OCI-LY3 (cell line): ENCODE results near the gene ARPIN.
"Not testable (repeated sequence)": the region's sequence is repeated elsewhere in the genome, so short reads cannot be mapped to it uniquely, and the experiment has no call there.

Source experiments
- H2AFZ ChIP-seq: fragments of 200-600, 300-600 bp; shearing (Covaris generic); 2 replicates; pipeline ENCODE4 v1.6.0; 2014; ENCODE audit warnings: antibody characterized with exemption, low read depth, low read length
- H3K27ac ChIP-seq: fragments of 200-600, 300-600 bp; sonication (generic); 2 replicates; pipeline ENCODE4 v1.5.1; 2014; ENCODE audit warnings: mild to moderate bottlenecking, low read length, moderate library complexity, mixed read lengths
- H3K27me3 ChIP-seq: fragments of 200-600, 300-600 bp; sonication (generic); 2 replicates; pipeline ENCODE4 v1.6.1; 2014; ENCODE audit warnings: low read depth, low read length, mixed read lengths
- H3K36me3 ChIP-seq: fragments of 200-600, 300-600 bp; sonication (generic); replicated peaks from 2 replicates; pipeline ENCODE3; 2014; ENCODE audit warnings: low read depth, low read length, mixed read lengths
- H3K4me1 ChIP-seq: fragments of 300-600, 200-600 bp; sonication (generic); 2 replicates; pipeline ENCODE4 v1.6.1; 2014; ENCODE audit warnings: low read length, mixed read lengths
- H3K4me2 ChIP-seq: fragments of 200-600, 300-600 bp; sonication (generic); 2 replicates; pipeline ENCODE4 v1.6.1; 2014; ENCODE audit warnings: low read length, mixed read lengths
- H3K4me3 ChIP-seq: fragments of 300-600, 200-600 bp; sonication (generic); 2 replicates; pipeline ENCODE4 v1.5.1; 2014; ENCODE audit warnings: antibody characterized with exemption, mild to moderate bottlenecking, low read length, moderate library complexity
- H3K79me2 ChIP-seq: fragments of 300-600, 200-600 bp; shearing (Covaris generic); 2 replicates; pipeline ENCODE4 v1.6.1; 2014; ENCODE audit warnings: mild to moderate bottlenecking, low read length, mixed read lengths
- H3K9ac ChIP-seq: fragments of 300-600, 200-600 bp; shearing (Covaris generic); 2 replicates; pipeline ENCODE4 v1.6.0; 2014; ENCODE audit warnings: mild to moderate bottlenecking, low read length, moderate library complexity
- H3K9me3 ChIP-seq: fragments of 200-600, 300-600 bp; shearing (Covaris generic); 2 replicates; pipeline ENCODE4 v1.6.1; 2014; ENCODE audit warnings: low read length, mixed read lengths; ENCODE audit not compliant: insufficient read depth
- H4K20me1 ChIP-seq: fragments of 200-600, 300-600 bp; sonication (generic); 2 replicates; pipeline ENCODE4 v1.6.1; 2016; ENCODE audit warnings: low read length, mixed read lengths; ENCODE audit not compliant: insufficient read depth
- CTCF ChIP-seq: fragments of 200-600, 300-600 bp; sonication (generic); IDR thresholded peaks from 2 replicates; pipeline ENCODE4 v1.5.1; 2014; ENCODE audit warnings: antibody characterized with exemption, low read length, low read depth
- EZH2phosphoT487 ChIP-seq: fragments of 200-600 bp; shearing (Covaris generic); IDR thresholded peaks from 2 replicates; pipeline ENCODE4 v1.6.1; 2018; ENCODE audit warnings: antibody characterized with exemption, mixed run types, low read depth

ARPIN gene

GRCh38 chr15:89870006-89870405, 42.7 kb downstream of the ARPIN start:
- Histone ChIP-seq H3K9me3 (no peaks in the 10 kb centered on the region), H3K36me3 (peaks cover 27% of the 10 kb centered on the region), H2AFZ (no peak overlapping the region), H3K4me1 (peaks cover 3% of the 10 kb centered on the region), H3K4me2 (no peak overlapping the region), H3K27ac (no peak overlapping the region), H3K4me3 (no peak overlapping the region), H4K20me1 (no peaks in the 10 kb centered on the region), H3K9ac (no peak overlapping the region), H3K79me2 (no peaks in the 10 kb centered on the region), H3K27me3 (no peaks in the 10 kb centered on the region)
- TF ChIP-seq CTCF (no peak), EZH2phosphoT487 (no peak)

- H3K79me2 ChIP-seq, H3K27ac ChIP-seq: not testable (repeated sequence)
- peaks cover 27% of the 10 kb centered on the region for H3K36me3 ChIP-seq
Observed at GRCh38 chr15:89869490-89869889, 43.3 kb downstream of the ARPIN start.

GRCh38 chr15:89864958-89865739, 47.6 kb downstream of the ARPIN start:
- Histone ChIP-seq H3K4me2 (no peak overlapping the region), H3K9ac (no peak overlapping the region), H3K9me3 (no peaks in the 10 kb centered on the region), H2AFZ (no peak overlapping the region), H4K20me1 (no peaks in the 10 kb centered on the region), H3K4me3 (no peak overlapping the region), H3K27me3 (no peaks in the 10 kb centered on the region), H3K36me3 (peaks cover 30% of the 10 kb centered on the region), H3K4me1 (peaks cover 18% of the 10 kb centered on the region), H3K27ac (no peak overlapping the region), H3K79me2 (no peaks in the 10 kb centered on the region)
- no peak for TF ChIP-seq EZH2phosphoT487
- no peak for TF ChIP-seq CTCF

More at GRCh38 chr15:89869490-89869889, 43.3 kb downstream of the ARPIN start:
- H3K27me3 ChIP-seq, H3K4me3 ChIP-seq, H3K9me3 ChIP-seq, H3K4me1 ChIP-seq, H3K4me2 ChIP-seq, H4K20me1 ChIP-seq, H2AFZ ChIP-seq, H3K9ac ChIP-seq: not testable (repeated sequence)

- TF ChIP-seq CTCF, result peak; percentile 24; the same call in 1 of the 2 replicates
- no peak for TF ChIP-seq EZH2phosphoT487
- H3K27ac ChIP-seq, result no peak overlapping the region
Observed at GRCh38 chr15:89863918-89864317, 48.8 kb downstream of the ARPIN start.

More at GRCh38 chr15:89863918-89864317, 48.8 kb downstream of the ARPIN start:
- H3K4me3 ChIP-seq, result no peak overlapping the region
- no peaks in the 10 kb centered on the region for H4K20me1 ChIP-seq
- no peak overlapping the region for H3K4me2 ChIP-seq
- no peaks in the 10 kb centered on the region for H3K9me3 ChIP-seq
- H3K9ac ChIP-seq, result no peak overlapping the region
- no peak overlapping the region for H2AFZ ChIP-seq
- H3K79me2 ChIP-seq, result no peaks in the 10 kb centered on the region
- no peaks in the 10 kb centered on the region for H3K27me3 ChIP-seq
- peaks cover 21% of the 10 kb centered on the region for H3K4me1 ChIP-seq
- H3K36me3 ChIP-seq, result peaks cover 27% of the 10 kb centered on the region
